GM19043 (cell line): ENCODE results near the gene AADACL2.

Source experiments
- ATAC-seq: cut with Tn5 transposase; IDR thresholded peaks from one replicate; pipeline ENCODE4 v1.9.1; 2021; ENCODE audit warnings: low read depth; ENCODE audit not compliant: unreplicated experiment

Gene AADACL2

GRCh38 chr3:151733613-151734012 lies at the start of gene AADACL2:
Gene AADACL2, plus strand, starts transcription at chr3:151733927. Its CDS starts 109 bp downstream, at chr3:151734036.
- no peak for ATAC-seq

DNA sequence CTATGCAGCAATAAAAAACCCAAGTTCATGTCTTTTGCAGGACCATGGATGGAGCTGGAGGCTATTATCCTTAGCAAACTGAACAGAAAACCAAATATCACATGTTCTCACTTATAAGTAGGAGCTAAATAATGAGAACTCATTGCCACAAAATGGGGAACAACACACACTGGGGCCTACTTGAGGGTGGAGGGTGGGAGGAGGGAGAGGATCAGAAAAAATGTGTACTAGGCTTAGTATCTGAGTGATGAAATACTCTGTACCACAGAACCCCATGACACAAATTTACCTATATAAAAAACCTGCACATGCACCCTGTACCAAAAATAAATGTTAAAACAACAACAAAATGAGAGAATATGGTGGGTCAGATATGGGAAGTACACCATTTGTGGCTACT lies 49.6 kb upstream of the AADACL2 start:
- no peak for ATAC-seq

- ATAC-seq, result no peak
Measured at GRCh38 chr3:151686257-151686656, 47.5 kb upstream of the AADACL2 start.

DNA sequence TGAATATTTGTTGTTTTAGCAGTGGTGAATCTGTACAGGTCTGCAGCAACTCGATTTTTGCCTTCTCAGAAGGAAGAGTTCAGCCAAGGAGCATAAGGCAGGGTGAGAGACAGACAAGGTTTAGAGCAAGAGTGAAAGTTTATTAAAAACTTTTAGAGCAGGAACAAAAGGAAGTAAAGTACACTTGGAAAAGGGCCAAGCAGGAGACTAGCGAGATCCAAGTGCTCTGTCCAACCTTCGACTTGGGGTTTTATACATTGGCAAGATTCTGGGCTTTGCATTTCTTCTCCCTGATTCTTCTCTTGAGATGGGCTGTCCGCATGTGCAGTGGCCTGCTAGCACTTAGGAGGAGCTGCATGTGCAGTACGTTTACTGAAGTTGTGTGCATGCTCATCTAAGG lies 46.7 kb upstream of the AADACL2 start:
- no peak for ATAC-seq

- no peak for ATAC-seq
Measured at GRCh38 chr3:151688571-151688970, 45.2 kb upstream of the AADACL2 start.

- no peak for ATAC-seq
Measured at GRCh38 chr3:151690645-151691044, 43.1 kb upstream of the AADACL2 start.

DNA sequence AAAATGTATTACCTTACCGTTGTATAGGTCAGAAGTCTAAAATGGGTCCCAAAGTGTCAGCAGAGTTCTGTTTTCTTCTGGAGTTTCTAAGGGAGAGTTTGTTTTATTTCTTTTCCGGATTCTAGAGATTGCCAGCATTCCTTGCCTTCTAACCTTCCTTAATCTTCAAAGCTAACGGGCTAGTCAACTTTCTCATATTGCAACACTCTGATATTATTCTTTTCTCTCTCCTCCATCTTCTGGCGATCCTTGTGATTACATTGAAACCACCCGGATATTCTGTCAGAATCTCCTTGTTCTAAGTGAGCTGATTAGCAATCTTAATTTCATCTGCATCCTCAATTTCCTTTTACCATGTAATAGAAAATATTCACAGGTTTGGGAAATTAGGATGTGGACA lies 36.2 kb upstream of the AADACL2 start:
- ATAC-seq, result no peak

DNA sequence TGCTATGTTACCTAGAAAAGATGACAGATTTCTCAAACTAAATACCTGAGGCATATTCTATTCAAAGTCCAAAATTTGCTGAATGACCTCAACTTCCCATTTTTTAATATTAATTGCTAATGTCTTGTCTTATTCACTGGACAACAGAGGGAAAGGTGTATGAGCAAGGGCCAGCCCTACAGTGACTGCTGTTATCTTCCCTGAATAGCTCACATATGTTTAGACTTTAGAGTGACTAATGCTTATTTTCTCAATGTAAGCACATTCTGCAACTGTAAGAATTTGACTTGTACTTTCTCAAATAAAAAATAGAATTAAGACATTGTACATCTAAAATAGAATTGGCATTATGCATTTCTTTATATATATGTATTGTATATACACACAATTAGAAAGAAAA lies 26.5 kb upstream of the AADACL2 start:
- ATAC-seq, result no peak

GRCh38 chr3:151708868-151709267 lies 24.9 kb upstream of the AADACL2 start:
- ATAC-seq, result no peak

DNA sequence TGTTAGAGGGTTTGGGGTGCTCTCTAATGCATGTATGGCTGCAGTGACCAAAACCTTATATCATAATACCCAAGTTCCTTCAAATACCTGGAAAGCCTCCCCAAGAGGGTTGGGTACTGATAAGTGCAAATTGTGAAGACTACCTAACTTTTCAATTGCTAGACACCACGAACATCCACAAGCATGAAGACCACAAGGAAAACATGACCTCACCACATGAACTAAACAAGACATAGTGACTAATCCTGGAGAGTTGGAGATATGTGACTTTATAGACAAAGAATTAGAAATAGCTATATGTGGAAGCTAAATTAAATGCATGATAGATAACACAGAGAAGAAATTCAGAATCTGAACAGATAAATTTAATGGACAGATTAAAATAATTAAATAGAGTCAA lies 23.9 kb upstream of the AADACL2 start:
- no peak for ATAC-seq

- no peak for ATAC-seq
Measured at GRCh38 chr3:151721294-151721693, 12.4 kb upstream of the AADACL2 start.

DNA sequence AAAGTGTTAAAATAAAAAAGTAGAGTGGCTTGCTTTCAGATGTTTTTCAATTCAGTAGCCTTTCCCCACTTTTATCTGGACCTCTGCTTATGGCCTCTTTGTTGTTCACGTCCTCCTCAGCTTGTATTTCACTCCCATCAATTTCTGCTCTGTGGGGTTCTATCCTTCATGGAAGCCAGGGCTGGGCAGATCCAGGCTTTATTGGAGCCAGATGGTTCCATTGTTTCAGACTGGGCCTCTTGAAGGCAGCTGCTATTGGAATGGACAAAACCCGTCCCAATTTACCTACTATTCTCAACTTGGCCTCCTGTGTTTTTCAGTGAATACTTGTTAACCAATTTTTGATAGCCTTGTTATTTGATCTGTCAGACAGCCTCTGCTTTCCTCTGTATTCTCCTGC lies 10.9 kb upstream of the AADACL2 start:
- ATAC-seq, result no peak

GRCh38 chr3:151724576-151725562 lies 8.9 kb upstream of the AADACL2 start:
- no peak for ATAC-seq

- no peak for ATAC-seq
Measured at GRCh38 chr3:151726016-151726415, 7.7 kb upstream of the AADACL2 start.

DNA sequence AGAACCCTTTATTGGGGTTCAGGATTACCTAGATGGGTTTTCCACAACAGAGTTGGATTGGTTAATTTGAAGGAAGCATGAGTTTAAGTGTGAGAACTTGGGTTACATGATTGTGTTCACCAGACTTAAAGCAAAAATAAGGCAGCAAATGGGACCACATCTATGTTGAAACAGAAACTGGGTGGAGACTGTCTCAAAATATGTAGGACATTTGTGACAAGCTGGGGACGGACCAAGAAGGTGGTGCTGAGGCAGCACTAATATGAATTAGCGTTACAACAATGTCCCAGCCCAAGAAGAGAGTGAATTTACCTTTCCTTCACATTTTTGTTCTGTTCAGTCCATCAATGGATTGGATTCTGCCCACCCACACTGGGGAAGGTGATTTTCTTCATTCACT lies 866 bp upstream of the AADACL2 start:
- no peak for ATAC-seq

DNA sequence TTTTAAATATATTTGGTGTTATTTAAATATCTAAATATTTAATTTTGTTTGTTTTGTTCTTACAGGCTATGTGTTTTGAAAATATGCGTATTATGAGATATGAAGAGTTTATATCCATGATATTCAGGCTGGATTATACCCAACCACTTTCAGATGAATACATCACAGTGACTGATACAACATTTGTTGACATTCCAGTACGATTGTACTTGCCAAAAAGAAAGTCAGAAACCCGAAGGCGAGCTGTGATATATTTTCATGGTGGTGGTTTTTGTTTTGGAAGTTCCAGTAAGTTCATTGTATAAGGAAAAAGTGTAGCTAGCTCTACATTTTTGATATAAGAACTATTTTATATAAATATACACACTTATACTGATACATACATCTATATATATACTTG lies 6.9 kb downstream of the AADACL2 start:
- no peak for ATAC-seq

DNA sequence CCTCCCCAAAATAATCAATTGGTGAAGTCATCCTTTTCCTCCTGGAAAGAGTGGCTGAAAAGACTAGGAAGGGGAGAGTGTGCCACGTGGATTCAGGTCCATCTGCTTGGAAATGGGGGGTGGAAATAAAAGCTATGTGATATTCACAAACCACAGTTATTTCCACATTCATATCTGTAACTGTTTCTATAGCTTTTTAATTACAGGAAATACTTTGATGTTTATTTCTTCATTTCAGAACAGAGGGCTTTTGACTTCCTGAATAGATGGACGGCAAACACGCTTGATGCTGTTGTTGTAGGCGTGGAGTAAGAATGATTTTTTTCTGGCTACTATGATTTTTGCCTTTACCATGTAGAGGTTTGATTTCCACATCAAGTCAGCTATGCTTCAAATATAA lies 10.1 kb downstream of the AADACL2 start:
- ATAC-seq, result no peak

DNA sequence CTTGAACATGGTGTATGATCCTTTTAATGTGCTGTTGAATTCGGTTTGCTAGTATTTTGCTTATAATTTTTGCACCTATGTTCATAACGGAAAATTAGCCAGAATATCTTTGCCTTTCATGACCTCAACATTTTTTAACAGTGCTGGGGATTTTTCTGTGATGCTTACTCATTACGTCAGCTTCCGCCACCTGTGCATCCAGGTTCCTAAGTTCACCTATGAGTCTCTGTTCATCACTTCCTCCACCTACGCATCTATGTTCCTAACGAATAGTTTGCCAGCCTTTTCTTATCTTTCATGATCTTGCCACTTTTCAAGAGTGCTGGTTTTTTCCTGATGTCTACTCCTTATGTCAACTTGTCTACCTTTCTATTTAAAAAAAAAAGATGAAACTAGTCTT lies 16.5 kb downstream of the AADACL2 start:
- ATAC-seq, result no peak

DNA sequence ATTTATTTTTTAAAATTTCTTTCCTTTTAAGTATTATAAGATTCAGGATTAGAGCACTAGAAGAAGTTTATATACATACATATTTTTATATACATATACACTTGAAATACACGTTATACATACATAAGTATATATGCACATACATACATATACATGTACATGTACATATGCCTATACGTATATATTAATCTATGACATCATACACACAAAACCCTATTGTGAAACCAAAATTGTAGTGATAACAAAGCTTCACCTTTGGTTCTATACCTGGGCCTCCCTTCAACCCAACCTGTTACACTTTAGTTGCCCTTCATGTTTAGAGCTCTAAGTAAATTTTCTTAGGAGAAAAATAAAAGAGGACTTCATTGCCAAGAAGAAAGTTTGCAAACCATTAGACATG lies 17.0 kb downstream of the AADACL2 start:
- no peak for ATAC-seq

- no peak for ATAC-seq
Measured at GRCh38 chr3:151751161-151751560, 17.4 kb downstream of the AADACL2 start.

DNA sequence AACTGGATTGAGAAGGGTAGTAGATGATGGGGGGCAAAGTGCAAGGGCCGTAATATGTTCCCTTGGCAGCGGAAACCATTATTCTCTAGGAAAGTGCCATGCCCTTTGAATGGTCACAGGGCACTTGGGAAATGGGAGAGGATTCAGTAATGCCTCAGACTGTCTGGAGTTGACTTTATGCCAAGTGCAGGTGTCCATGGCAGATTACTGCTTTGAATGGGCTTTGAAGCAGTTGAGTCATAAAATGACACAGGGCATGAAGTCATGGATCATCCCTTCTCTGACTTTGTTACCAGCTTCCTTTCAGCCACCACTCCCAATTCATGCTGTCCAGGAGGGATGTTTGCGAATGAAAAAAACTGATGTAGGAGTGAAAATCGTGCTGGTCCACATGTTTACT lies 20.1 kb downstream of the AADACL2 start:
- no peak for ATAC-seq

- ATAC-seq, result no peak
Measured at GRCh38 chr3:151761581-151761980, 27.9 kb downstream of the AADACL2 start.
